H54 (cell line): ENCODE results near the gene FAR2.
"Not testable (repeated sequence)": the region's sequence is repeated elsewhere in the genome, so short reads cannot be mapped to it uniquely, and the experiment has no call there.

Experiments used
- DNase-seq: peaks from one replicate; pipeline ENCODE4 v3.0.0; 2011; ENCODE audit warnings: low spot score, mixed read lengths; ENCODE audit not compliant: insufficient read length
- FAIRE-seq: peaks from 3 replicates; lab custom pipeline; 2011; peaks lifted over from hg19 to GRCh38; lab: Jason Lieb, UNC
- POLR2A ChIP-seq: IDR thresholded peaks from 2 replicates; pipeline ENCODE4 v1.6.1; 2011; ENCODE audit warnings: low read depth, mild to moderate bottlenecking, low read length

Gene FAR2

GRCh38 chr12:29241821-29242591, 92.9 kb downstream of the FAR2 start:
- DNase-seq (peak; percentile 15), FAIRE-seq (peak; percentile 97)
- no peak for TF ChIP-seq POLR2A

GRCh38 chr12:29242921-29243431, 93.9 kb downstream of the FAR2 start:
- FAIRE-seq (peak; percentile 36), DNase-seq (no peak)
- no peak for TF ChIP-seq POLR2A

- no peak for TF ChIP-seq POLR2A
- DNase-seq, result no peak
- FAIRE-seq, result peak; percentile 60
Observed at GRCh38 chr12:29244159-29244765, 95.2 kb downstream of the FAR2 start.

- DNase-seq, result no peak
- FAIRE-seq, result no peak
- TF ChIP-seq POLR2A, result no peak
Observed at GRCh38 chr12:29245246-29245645, 96.2 kb downstream of the FAR2 start.

GRCh38 chr12:29249930-29250329, 100.9 kb downstream of the FAR2 start:
- TF ChIP-seq POLR2A, result no peak
- no peak for DNase-seq
- no peak for FAIRE-seq

GRCh38 chr12:29253906-29254625, 105.0 kb downstream of the FAR2 start:
- no peak for TF ChIP-seq POLR2A
- FAIRE-seq, result no peak
- no peak for DNase-seq

- FAIRE-seq (no peak), DNase-seq (no peak)
- TF ChIP-seq POLR2A, result no peak
Observed at GRCh38 chr12:29255042-29255441, 106.0 kb downstream of the FAR2 start.

GRCh38 chr12:29256598-29256997, 107.5 kb downstream of the FAR2 start:
- FAIRE-seq (no peak), DNase-seq (no peak)
- no peak for TF ChIP-seq POLR2A

GRCh38 chr12:29257687-29258086, 108.6 kb downstream of the FAR2 start:
- FAIRE-seq, DNase-seq: not testable (repeated sequence)

GRCh38 chr12:29264424-29264823, 115.3 kb downstream of the FAR2 start:
- no peak for TF ChIP-seq POLR2A
- DNase-seq, result no peak
- FAIRE-seq, result no peak

GRCh38 chr12:29269706-29270408, 120.8 kb downstream of the FAR2 start:
- TF ChIP-seq POLR2A, result no peak
- no peak for DNase-seq

GRCh38 chr12:29270446-29270845, 121.4 kb downstream of the FAR2 start:
- FAIRE-seq (no peak), DNase-seq (no peak)
- no peak for TF ChIP-seq POLR2A

More at GRCh38 chr12:29269706-29270408, 120.8 kb downstream of the FAR2 start:
- no peak for FAIRE-seq

- FAIRE-seq (no peak), DNase-seq (no peak)
- no peak for TF ChIP-seq POLR2A
Observed at GRCh38 chr12:29273178-29273843, 124.2 kb downstream of the FAR2 start.
